K562 (cell line): Measurements from ENCODE around the gene PFKFB2. TPM values are rescaled to one million over a fixed set of nuclear protein-coding genes. Genes with fewer than 3 reads are reported as not detected.
A peak's percentile ranks its signal among the peaks of the same experiment; 100 is the strongest.

ENCODE experiments used
- ATAC-seq: fragments of 200-7000 bp; cut with Tn5 transposase; 3 replicates; pipeline ENCODE4 v1.9.1; 2020; ENCODE audit warnings: moderate library complexity
- BruUV-seq: library from RNA; stranded (reverse); fragments of 400-500 nt; replicated peaks from 2 replicates; lab custom pipeline; 2021; lab: Mats Ljungman, UMichigan
- CTCF ChIA-PET: fragments of 300-600 bp; formaldehyde crosslinking; extraction: SDS; loops from one replicate; lab custom pipeline; 2021; ENCODE audit warnings: low intra/inter-chr PET ratio; lab: Yijun Ruan, JAX
- POLR2A ChIA-PET: fragments of 300-600, 350-650 bp; sonication (Branson Sonifier 250); formaldehyde crosslinking; extraction: SDS; loops from one replicate; lab custom pipeline; 2021; ENCODE audit warnings: antibody characterized with exemption, inconsistent platforms; lab: Yijun Ruan, JAX
- DNase-seq, 4 experiments: peaks; one replicate each; pipeline versions ENCODE4 v3.0.0 to v3.0.0-alpha.2; 2011 to 2018; ENCODE audit warnings: low spot score in 3 of 4, mixed read lengths in 3 of 4; ENCODE audit errors: extremely low read depth in 1 of 4
- FAIRE-seq: peaks from 2 replicates; lab custom pipeline; 2011; peaks lifted over from hg19 to GRCh38; lab: Jason Lieb, UNC
- H2AFZ ChIP-seq: 2 replicates; pipeline ENCODE4 v1.6.0; 2011; ENCODE audit warnings: low read depth, low read length, control low read depth, inconsistent platforms
- H3K27ac ChIP-seq: fragments of 200-600 bp; 3 replicates; pipeline ENCODE4 v1.8.0; 2011; ENCODE audit warnings: low read depth, mild to moderate bottlenecking, control low read depth, inconsistent platforms, low read length, moderate library complexity, mixed read lengths; ENCODE audit errors: extremely low read depth
- H3K27me3 ChIP-seq, 2 experiments: fragments of 300-600 bp in 1 of 2; 2 replicates in 1 of 2; 3 replicates in 1 of 2; pipeline versions ENCODE4 v1.6.0 to v1.8.0; 2011; ENCODE audit warnings: inconsistent platforms in 2 of 2, low read length in 2 of 2, mild to moderate bottlenecking in 1 of 2, mixed read lengths in 1 of 2, moderate library complexity in 1 of 2; ENCODE audit not compliant: control insufficient read depth in 2 of 2, insufficient read depth in 2 of 2
- H3K36me3 ChIP-seq: fragments of 300-600 bp; 3 replicates; pipeline ENCODE4 v1.8.0; 2011; ENCODE audit warnings: mild to moderate bottlenecking, low read length, inconsistent platforms; ENCODE audit not compliant: control insufficient read depth, insufficient read depth
- H3K4me1 ChIP-seq, 2 experiments: fragments of 200-600 bp in 1 of 2; replicated peaks in 1 of 2; 2 replicates in 1 of 2; 3 replicates in 1 of 2; pipeline versions ENCODE4 v1.5.1 to v1.8.0; 2011; ENCODE audit warnings: inconsistent platforms in 2 of 2, low read length in 2 of 2, mild to moderate bottlenecking in 1 of 2, mixed read lengths in 1 of 2, moderate library complexity in 1 of 2; ENCODE audit not compliant: control insufficient read depth in 2 of 2, insufficient read depth in 2 of 2
- H3K4me2 ChIP-seq: 2 replicates; pipeline ENCODE4 v1.6.1; 2011; ENCODE audit warnings: low read length, control low read depth, inconsistent platforms, mixed read lengths; ENCODE audit not compliant: insufficient read depth
- H3K4me3 ChIP-seq: fragments of 200-600 bp; sonication (generic), shearing (Covaris generic); 2 replicates; pipeline ENCODE4 v1.5.1; 2016; ENCODE audit warnings: control low read depth, inconsistent platforms
- H3K79me2 ChIP-seq: fragments of 200-600 bp; 3 replicates; pipeline ENCODE4 v1.8.0; 2011; ENCODE audit warnings: low read length, inconsistent platforms; ENCODE audit not compliant: control insufficient read depth, insufficient read depth
- H3K9ac ChIP-seq, 2 experiments: 2 replicates each; pipeline versions ENCODE4 v1.6.0 to v1.6.1; 2011; ENCODE audit warnings: low read depth in 2 of 2, low read length in 2 of 2, control low read depth in 1 of 2, inconsistent platforms in 1 of 2, mild to moderate bottlenecking in 1 of 2, mixed read lengths in 1 of 2; ENCODE audit not compliant: insufficient read depth in 1 of 2
- H3K9me1 ChIP-seq: one replicate; pipeline ENCODE4 v1.6.0; 2011; ENCODE audit warnings: inconsistent platforms, mild to moderate bottlenecking, low read length, moderate library complexity; ENCODE audit not compliant: control insufficient read depth, insufficient read depth
- H3K9me3 ChIP-seq: replicated peaks from 2 replicates; pipeline ENCODE4 v1.5.1; 2011; ENCODE audit warnings: low read depth, low read length, inconsistent platforms; ENCODE audit not compliant: control insufficient read depth, insufficient read depth
- H4K20me1 ChIP-seq: replicated peaks from 2 replicates; pipeline ENCODE4 v1.6.1; 2011; ENCODE audit warnings: low read length, inconsistent platforms, mixed read lengths; ENCODE audit not compliant: control insufficient read depth, insufficient read depth
- ARID1B ChIP-seq: fragments of 450-650 bp; IDR thresholded peaks from 2 replicates; pipeline ENCODE4 v1.6.1; 2016; ENCODE audit warnings: antibody characterized with exemption, mild to moderate bottlenecking, inconsistent platforms
- FOSL1 ChIP-seq: fragments of 200-800 bp; sonication (Bioruptor generic); conservative IDR thresholded peaks from 2 replicates; pipeline ENCODE4 v1.6.1; 2016; ENCODE audit warnings: missing genetic modification characterization, missing compliant biosample characterization
- FUS ChIP-seq: fragments of 200-400 bp; formaldehyde crosslinking; optimal IDR thresholded peaks from 2 replicates; pipeline ENCODE3; 2017; ENCODE audit warnings: low read depth, low read length
- KLF10 ChIP-seq: fragments of 250-450 bp; sonication (Bioruptor Pico); IDR thresholded peaks from 2 replicates; pipeline ENCODE4 v1.6.1; 2021; ENCODE audit warnings: matching md5 sums
- KLF13 ChIP-seq: fragments of 450-650 bp; IDR thresholded peaks from 2 replicates; pipeline ENCODE4 v1.6.1; 2016; ENCODE audit warnings: missing genetic modification characterization, low read depth, mild to moderate bottlenecking, missing compliant biosample characterization, moderate library complexity, borderline replicate concordance
- MTA1 ChIP-seq: fragments of 450-650 bp; IDR thresholded peaks from 2 replicates; pipeline ENCODE4 v1.6.1; 2017; ENCODE audit warnings: borderline replicate concordance
- NCOA4 ChIP-seq: fragments of 450-650 bp; IDR thresholded peaks from 2 replicates; pipeline ENCODE4 v1.6.1; 2018; ENCODE audit warnings: mild to moderate bottlenecking; ENCODE audit not compliant: partially characterized antibody
- NFRKB ChIP-seq: fragments of 450-650 bp; IDR thresholded peaks from 2 replicates; pipeline ENCODE4 v1.6.1; 2016; ENCODE audit warnings: low read depth
- RBM15 ChIP-seq: fragments of 200-400 bp; formaldehyde crosslinking; IDR thresholded peaks from 2 replicates; pipeline ENCODE4 v1.6.1; 2018; ENCODE audit warnings: mild to moderate bottlenecking, low read length, moderate library complexity; ENCODE audit not compliant: insufficient read depth
- UBTF ChIP-seq, 2 experiments: IDR thresholded peaks; 2 replicates each; pipeline ENCODE4 v1.6.1; 2012; ENCODE audit warnings: improper control_type of control experiment in 2 of 2, low read depth in 2 of 2, low read length in 2 of 2, borderline replicate concordance in 1 of 2
- ZBTB9 ChIP-seq: fragments of 450-650 bp; formaldehyde crosslinking; IDR thresholded peaks from 2 replicates; pipeline ENCODE4 v1.4.0; 2020; ENCODE audit warnings: mild to moderate bottlenecking, moderate library complexity
- ZNF3 ChIP-seq: fragments of 250-450 bp; sonication (Bioruptor Pico); IDR thresholded peaks from 2 replicates; pipeline ENCODE4 v1.5.0; 2021; ENCODE audit warnings: mild to moderate bottlenecking, moderate library complexity
- WGBS: fragments of 100-300 bp; shearing (Covaris generic); methylation state at CpG from one replicate; pipeline ENCODE4 v1.1.6; 2016; ENCODE audit warnings: low coverage, mixed read lengths; ENCODE audit not compliant: insufficient coverage; ENCODE audit errors: missing lambda C conversion rate; 5-methylcytosine and 5-hydroxymethylcytosine counted together
- in situ Hi-C: fragments of 300-500 bp; cut with MboI; formaldehyde crosslinking; loops from 4 replicates; pipeline ENCODE4 v1.15.0; 2018; ENCODE audit warnings: inconsistent platforms, mixed read lengths
- intact Hi-C: fragments of 100-400 bp; cut with micrococcal nuclease; formaldehyde crosslinking; loops from 2 replicates; pipeline ENCODE4 v1.14.2; 2022
- polyA plus RNA-seq, 8 experiments: library from polyadenylated mRNA; depleted of rRNA in 4 of 8; stranded (reverse) in 5 of 8; unstranded in 3 of 8; fragments of >200 nt; fragmentation: Nextera tagmentation in 2 of 8; fragmentation: Illumina TruSeq in 1 of 8; extraction: Ambion mirVana in 2 of 8; extraction: Trizol in 1 of 8; gene quantifications; 2 replicates each; pipeline versions ENCODE4 v1.2.1 to v1.2.3, GENCODE V29; 2011 to 2014; ENCODE audit warnings: inconsistent platforms in 1 of 8, missing spikeins in 1 of 8
- total RNA-seq, 7 experiments: library from RNA; depleted of rRNA in 6 of 7; stranded (reverse); fragments of >200 nt in 6 of 7; fragmentation: Illumina TruSeq in 2 of 7; extraction: Trizol in 2 of 7; gene quantifications; 2 replicates each; pipeline versions ENCODE4 v1.2.1 to v1.2.3, GENCODE V29; 2011 to 2021; ENCODE audit warnings: low replicate concordance in 1 of 7

Gene PFKFB2
- total and polyA plus RNA-seq, 9 of the 15 experiments (the other 6 are each of a cell fraction or from before 2014, with no cell fraction given), result 6.9 to 26.0 (median 16.4) TPM

DNA sequence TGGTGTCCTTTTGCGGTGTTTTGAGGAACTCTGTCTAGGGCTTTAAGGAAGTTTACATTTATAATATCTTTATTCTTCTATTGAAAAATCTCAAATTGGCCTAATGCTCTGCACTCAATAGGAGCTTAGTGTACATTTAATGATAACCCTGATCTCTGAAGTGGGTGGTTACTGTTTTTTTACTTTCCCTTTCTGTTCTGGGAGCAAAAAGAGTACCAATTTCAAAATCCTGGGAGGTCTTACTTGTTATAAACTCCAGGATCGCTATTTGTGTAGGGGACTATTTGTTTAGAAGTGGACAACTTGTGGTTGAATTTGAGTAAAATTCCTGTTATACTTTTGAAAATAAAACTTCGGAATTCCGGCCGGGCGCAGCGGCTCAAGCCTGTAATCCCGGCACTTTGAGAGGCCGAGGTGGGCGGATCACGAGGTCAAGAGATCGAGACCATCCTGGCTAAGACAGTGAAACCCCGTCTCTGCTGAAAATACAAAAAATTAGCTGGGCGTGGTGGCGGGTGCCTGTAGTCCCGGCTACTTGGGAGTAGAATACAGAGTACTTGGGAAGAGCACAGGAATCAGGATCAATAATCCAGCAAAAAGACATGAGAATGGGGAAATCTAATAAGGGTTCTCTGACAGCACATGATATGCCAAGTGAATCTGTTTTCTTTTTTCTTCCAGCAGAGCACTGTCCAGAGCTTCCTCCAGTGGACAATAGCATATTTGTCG is 36.7 kb downstream of the PFKFB2 start:
- intact Hi-C loops, result no loop called here
- Histone ChIP-seq H3K9me3 (no peaks in the 10 kb centered on the region), H3K79me2 (no peaks in the 10 kb centered on the region), H3K4me3 (no peak overlapping the region), H3K9me1 (no peaks in the 10 kb centered on the region), H3K4me1 (peaks cover 0 to 6% of the 10 kb centered on the region in 2 experiments; a peak in 4 of 5 replicates), H4K20me1 (no peaks in the 10 kb centered on the region), H3K36me3 (no peaks in the 10 kb centered on the region), H2AFZ (peak overlapping the region; percentile 43; the same call in 1 of the 2 replicates), H3K27me3 (no peaks in the 10 kb centered on the region), H3K27ac (no peak overlapping the region), H3K4me2 (no peak overlapping the region), H3K9ac (no peak overlapping the region)
- no TSS peak for BruUV-seq
- in situ Hi-C loops, result loop anchor here (5.0 kb wide), 1 partner anchor 318 kb away; no protein-coding TSS in a partner anchor
- ATAC-seq (no peak), FAIRE-seq (no peak), DNase-seq (no peak)
- 69% methylated on average over 17 of the region's 17 CpGs for WGBS
- CTCF ChIA-PET, result no interaction called here
- POLR2A ChIA-PET, result no interaction called here
- no peak for TF ChIP-seq NCOA4
- no peak for TF ChIP-seq ZBTB9 (CRISPR knock-in tag)
- no peak for TF ChIP-seq FUS
- no peak for TF ChIP-seq MTA1
- no peak for TF ChIP-seq ZNF3
- no peak for TF ChIP-seq KLF10 (CRISPR knock-in tag)
- no peak for TF ChIP-seq RBM15
- no peak for TF ChIP-seq FOSL1 (tag)
- TF ChIP-seq ARID1B, result no peak
- no peak for TF ChIP-seq KLF13 (tag)
- no peak for TF ChIP-seq UBTF (IDR thresholded peaks at IDR 0.05; ENCODE audit: borderline replicate concordance in 1 of 2, low read depth in 2 of 2, low read length in 2 of 2)
- TF ChIP-seq NFRKB, result no peak
